Naive thymus-derived CD4-positive, alpha-beta T cell (primary cell): Measurements from ENCODE around the gene PKP1. TPM values are rescaled to one million over a fixed set of nuclear protein-coding genes. Genes with fewer than 3 reads are reported as not detected.

Source experiments
- ATAC-seq: fragments of 150-1000 bp; cut with Tn5 transposase; 2 replicates; pipeline ENCODE4 v1.10.0; 2021; ENCODE audit warnings: mild to moderate bottlenecking, moderate library complexity
- CTCF ChIA-PET: fragments of 350-600 bp; sonication (Branson Sonifier 250); formaldehyde crosslinking; loops from one replicate; lab custom pipeline; 2021; ENCODE audit warnings: antibody characterized with exemption; lab: Charles Lee
- POLR2A ChIA-PET: fragments of 350-600 bp; sonication (Branson Sonifier 250); formaldehyde crosslinking; loops from one replicate; lab custom pipeline; 2021; ENCODE audit warnings: antibody characterized with exemption, inconsistent platforms; lab: Charles Lee
- DNase-seq, 9 donors: peaks; one replicate each; pipeline versions ENCODE4 v3.0.0 to v3.0.0-alpha.2; 2020 to 2022; ENCODE audit warnings: mixed read lengths in 1 of 9
- H3K27ac ChIP-seq: one replicate; pipeline ENCODE4 v1.7.0; 2013; ENCODE audit warnings: mild to moderate bottlenecking, low read depth, low read length, moderate library complexity
- H3K27me3 ChIP-seq, 2 donors: one replicate each; pipeline ENCODE4 v1.7.0; 2013; ENCODE audit warnings: low read length in 2 of 2, mild to moderate bottlenecking in 2 of 2, moderate library complexity in 2 of 2; ENCODE audit not compliant: control insufficient read depth in 2 of 2, insufficient read depth in 2 of 2
- H3K36me3 ChIP-seq, 3 experiments: 1 replicate in 2 of 3; 2 replicates in 1 of 3; pipeline ENCODE4 v1.7.0; 2013; ENCODE audit warnings: low read length in 3 of 3, mild to moderate bottlenecking in 3 of 3, moderate library complexity in 1 of 3; ENCODE audit not compliant: insufficient read depth in 3 of 3, control insufficient read depth in 2 of 3
- H3K4me1 ChIP-seq, 2 donors: one replicate each; pipeline ENCODE4 v1.7.0; 2013; ENCODE audit warnings: low read length in 2 of 2, mild to moderate bottlenecking in 2 of 2, moderate library complexity in 1 of 2; ENCODE audit not compliant: control insufficient read depth in 2 of 2, insufficient read depth in 2 of 2
- H3K4me3 ChIP-seq: 2 replicates; pipeline ENCODE4 v1.7.0; 2013; ENCODE audit warnings: mild to moderate bottlenecking, low read length
- H3K9me3 ChIP-seq, 3 experiments: 1 replicate in 2 of 3; 2 replicates in 1 of 3; pipeline ENCODE4 v1.7.0; 2013; ENCODE audit warnings: low read length in 3 of 3; ENCODE audit not compliant: control insufficient read depth in 2 of 3
- H3K27ac Mint-ChIP-seq, 9 donors: one replicate each; pipeline ENCODE4 v1.8.0; 2020 to 2022; ENCODE audit warnings: mixed read lengths in 9 of 9, mild to moderate bottlenecking in 8 of 9, moderate library complexity in 5 of 9, inconsistent platforms in 2 of 9
- H3K27me3 Mint-ChIP-seq, 5 donors: one replicate each; pipeline ENCODE4 v1.8.0; 2021 to 2022; ENCODE audit warnings: mixed read lengths in 5 of 5, mild to moderate bottlenecking in 1 of 5
- H3K36me3 Mint-ChIP-seq, 5 donors: one replicate each; pipeline ENCODE4 v1.8.0; 2020 to 2022; ENCODE audit warnings: mixed read lengths in 5 of 5, mild to moderate bottlenecking in 3 of 5, inconsistent platforms in 1 of 5
- H3K4me1 Mint-ChIP-seq, 7 donors: one replicate each; pipeline ENCODE4 v1.8.0; 2020 to 2022; ENCODE audit warnings: mixed read lengths in 7 of 7, mild to moderate bottlenecking in 3 of 7, inconsistent platforms in 1 of 7
- H3K4me3 Mint-ChIP-seq, 10 donors: one replicate each; pipeline ENCODE4 v1.8.0; 2020 to 2022; ENCODE audit warnings: mild to moderate bottlenecking in 10 of 10, mixed read lengths in 10 of 10, moderate library complexity in 6 of 10, inconsistent platforms in 2 of 10
- H3K9me3 Mint-ChIP-seq, 11 donors: one replicate each; pipeline ENCODE4 v1.8.0; 2020 to 2022; ENCODE audit warnings: mixed read lengths in 11 of 11, mild to moderate bottlenecking in 4 of 11, inconsistent platforms in 1 of 11, moderate library complexity in 1 of 11
- intact Hi-C, 2 donors: fragments of 100-400 bp; cut with micrococcal nuclease; formaldehyde crosslinking; loops; one replicate each; pipeline ENCODE4 v1.15.1; 2023
- polyA plus RNA-seq, 2 donors: library from polyadenylated mRNA; unstranded; fragments of 300-500 nt; fragmentation: Illumina TruSeq; gene quantifications; one replicate each; pipeline ENCODE4 v1.2.3, GENCODE V29; 2021
- total RNA-seq, 6 experiments: library from RNA in 5 of 6; stranded (reverse) in 5 of 6; gene quantifications; 1 replicate in 5 of 6; 2 replicates in 1 of 6; pipeline ENCODE4 v1.2.3 and lab custom pipeline; 2021 to 2026

Gene PKP1
- total and polyA plus RNA-seq, 7 experiments from 2014 or later = not detected

DNA sequence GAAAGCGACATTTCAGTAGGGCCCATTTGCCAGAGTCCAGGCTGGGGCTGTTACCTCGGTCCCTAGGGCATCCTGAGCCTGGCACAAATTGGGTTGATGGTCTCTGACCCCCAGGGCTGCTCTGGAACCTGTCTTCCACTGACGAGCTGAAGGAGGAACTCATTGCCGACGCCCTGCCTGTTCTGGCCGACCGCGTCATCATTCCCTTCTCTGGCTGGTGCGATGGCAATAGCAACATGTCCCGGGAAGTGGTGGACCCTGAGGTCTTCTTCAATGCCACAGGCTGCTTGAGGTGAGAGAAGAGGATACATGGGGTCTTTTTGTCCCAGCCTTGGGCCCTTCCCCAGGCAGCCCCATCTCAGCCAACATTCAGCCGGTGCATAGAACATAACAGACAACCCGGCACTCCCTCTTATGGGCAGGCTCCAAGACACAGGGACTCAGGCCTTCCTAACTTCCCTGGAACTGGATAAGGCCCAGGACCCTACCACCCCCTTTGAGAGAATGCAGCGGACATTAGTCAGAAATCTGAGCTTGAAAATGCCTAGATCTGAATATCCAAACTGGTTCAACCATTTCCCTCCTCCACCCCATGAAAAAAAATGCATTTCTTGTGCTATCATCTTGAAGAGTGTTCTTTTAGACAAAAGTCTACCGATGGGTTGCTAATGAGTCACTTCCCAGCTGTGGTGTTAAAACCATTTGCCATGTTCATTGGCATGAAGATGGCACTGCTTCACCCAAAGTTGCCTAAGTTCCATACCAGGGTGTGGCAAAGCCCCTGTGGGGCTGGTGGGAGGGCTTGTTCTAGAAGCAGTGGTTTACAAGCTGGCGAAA is 35.4 kb downstream of the PKP1 start:
- Mint-ChIP-seq H3K27ac (peak overlapping the region in 1 of 9 donors; percentile 59), H3K36me3 (no peaks in the 10 kb centered on the region), H3K27me3 (peaks cover 0 to 16% (median 3%) of the 10 kb centered on the region in 5 donors), H3K4me3 (no peak overlapping the region), H3K9me3 (peaks cover 0 to 1% (median 0%) of the 10 kb centered on the region in 11 donors), H3K4me1 (no peaks in the 10 kb centered on the region)
- intact Hi-C loops = no loop called here
- H3K4me1 ChIP-seq = no peaks in the 10 kb centered on the region
- ChIA-PET POLR2A (no interaction called here), CTCF (no interaction called here)
- ATAC-seq (no peak), DNase-seq (no peak)
- H3K9me3 ChIP-seq = no peaks in the 10 kb centered on the region
- no peaks in the 10 kb centered on the region for H3K27me3 ChIP-seq
- no peaks in the 10 kb centered on the region for H3K36me3 ChIP-seq
- H3K27ac ChIP-seq = no peak overlapping the region
- H3K4me3 ChIP-seq = no peak overlapping the region

GRCh38 chr1:201319631-201320030 is 36.3 kb downstream of the PKP1 start:
- H3K9me3 ChIP-seq = no peaks in the 10 kb centered on the region
- ATAC-seq = no peak
- no peak overlapping the region for H3K4me3 ChIP-seq
- no peaks in the 10 kb centered on the region for H3K27me3 ChIP-seq
- peaks cover 0 to 14% (median 3%) of the 10 kb centered on the region in 5 donors for H3K27me3 Mint-ChIP-seq
- no peaks in the 10 kb centered on the region for H3K36me3 Mint-ChIP-seq
- H3K27ac ChIP-seq = no peak overlapping the region
- H3K4me3 Mint-ChIP-seq = no peak overlapping the region
- H3K9me3 Mint-ChIP-seq = peaks cover 0 to 1% (median 0%) of the 10 kb centered on the region in 11 donors
- intact Hi-C loops = no loop called here
- CTCF ChIA-PET = no interaction called here
- H3K4me1 Mint-ChIP-seq = no peaks in the 10 kb centered on the region
- no peak overlapping the region for H3K27ac Mint-ChIP-seq
- H3K4me1 ChIP-seq = no peaks in the 10 kb centered on the region
- no peak for DNase-seq
- POLR2A ChIA-PET = no interaction called here
- H3K36me3 ChIP-seq = no peaks in the 10 kb centered on the region

DNA sequence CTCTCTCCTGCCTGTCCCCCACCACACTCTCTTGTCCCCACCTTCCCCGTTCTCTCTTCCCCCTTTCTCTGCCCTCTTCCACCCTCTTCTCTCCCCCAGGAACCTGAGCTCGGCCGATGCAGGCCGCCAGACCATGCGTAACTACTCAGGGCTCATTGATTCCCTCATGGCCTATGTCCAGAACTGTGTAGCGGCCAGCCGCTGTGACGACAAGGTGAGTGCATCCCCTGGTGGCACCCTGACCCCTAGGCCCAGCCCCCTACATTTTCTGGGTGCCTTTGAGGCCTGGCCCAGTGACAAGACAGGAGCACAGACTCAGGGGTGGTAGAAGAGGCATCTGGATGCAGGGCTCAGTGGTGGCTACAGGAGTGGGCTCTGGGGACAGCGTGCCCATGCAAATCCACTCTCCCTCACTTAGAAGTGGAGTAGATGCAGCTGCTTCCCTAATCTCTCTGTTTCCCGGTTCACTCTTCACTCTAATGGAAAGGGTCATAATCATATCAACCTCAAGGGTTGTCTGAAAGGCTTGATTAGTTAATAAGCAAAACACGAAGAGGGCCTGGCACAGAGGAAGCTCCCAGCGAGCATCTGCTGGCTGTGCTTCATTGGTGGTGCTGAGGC is 37.0 kb downstream of the PKP1 start:
- DNase-seq = no peak
- Mint-ChIP-seq H3K9me3 (peaks cover 0 to 1% (median 0%) of the 10 kb centered on the region in 11 donors), H3K4me1 (no peaks in the 10 kb centered on the region), H3K27me3 (peaks cover 0 to 9% (median 0%) of the 10 kb centered on the region in 5 donors), H3K27ac (no peak overlapping the region), H3K4me3 (no peak overlapping the region), H3K36me3 (no peaks in the 10 kb centered on the region)
- Histone ChIP-seq H3K36me3 (no peaks in the 10 kb centered on the region), H3K4me1 (no peaks in the 10 kb centered on the region), H3K27ac (no peak overlapping the region), H3K4me3 (no peak overlapping the region), H3K27me3 (no peaks in the 10 kb centered on the region), H3K9me3 (no peaks in the 10 kb centered on the region)
- no peak for ATAC-seq
- intact Hi-C loops = no loop called here
- ChIA-PET CTCF (no interaction called here), POLR2A (no interaction called here)

DNA sequence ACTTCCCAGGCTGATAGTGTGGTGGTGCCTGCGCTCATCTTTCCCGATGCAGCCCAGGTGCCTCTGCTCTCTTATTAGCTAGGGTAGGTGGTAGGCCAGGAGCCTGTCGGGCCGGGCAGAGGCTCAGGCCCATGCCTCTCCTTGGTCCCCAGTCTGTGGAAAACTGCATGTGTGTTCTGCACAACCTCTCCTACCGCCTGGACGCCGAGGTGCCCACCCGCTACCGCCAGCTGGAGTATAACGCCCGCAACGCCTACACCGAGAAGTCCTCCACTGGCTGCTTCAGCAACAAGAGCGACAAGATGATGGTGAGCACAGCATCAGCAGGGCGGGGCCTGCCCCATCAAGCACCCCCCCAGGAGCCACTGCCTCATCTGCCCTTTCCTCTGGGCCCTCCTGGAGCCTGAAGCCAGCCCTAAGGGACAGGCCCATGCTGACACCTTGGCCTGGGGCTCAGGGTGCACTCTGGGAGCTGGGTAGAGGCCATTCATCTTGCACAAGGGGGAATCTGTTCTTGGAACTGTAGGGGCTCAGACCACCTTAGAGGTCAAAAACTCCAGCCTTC is 38.6 kb downstream of the PKP1 start:
- Mint-ChIP-seq H3K4me3 (no peak overlapping the region), H3K27me3 (no peaks in the 10 kb centered on the region), H3K27ac (no peak overlapping the region), H3K4me1 (no peaks in the 10 kb centered on the region), H3K9me3 (no peaks in the 10 kb centered on the region), H3K36me3 (no peaks in the 10 kb centered on the region)
- CTCF ChIA-PET = no interaction called here
- H3K27me3 ChIP-seq = no peaks in the 10 kb centered on the region
- H3K27ac ChIP-seq = no peak overlapping the region
- H3K9me3 ChIP-seq = no peaks in the 10 kb centered on the region
- intact Hi-C loops = no loop called here
- H3K36me3 ChIP-seq = no peaks in the 10 kb centered on the region
- H3K4me1 ChIP-seq = no peaks in the 10 kb centered on the region
- no peak for ATAC-seq
- DNase-seq = no peak
- POLR2A ChIA-PET = no interaction called here
- no peak overlapping the region for H3K4me3 ChIP-seq

GRCh38 chr1:201322653-201323510 is 39.6 kb downstream of the PKP1 start:
- H3K9me3 ChIP-seq = no peaks in the 10 kb centered on the region
- no peaks in the 10 kb centered on the region for H3K36me3 Mint-ChIP-seq
- H3K9me3 Mint-ChIP-seq = no peaks in the 10 kb centered on the region
- no peaks in the 10 kb centered on the region for H3K27me3 ChIP-seq
- H3K4me3 ChIP-seq = no peak overlapping the region
- ChIA-PET POLR2A (no interaction called here), CTCF (no interaction called here)
- H3K27ac ChIP-seq = no peak overlapping the region
- intact Hi-C loops = no loop called here
- H3K4me1 Mint-ChIP-seq = peaks cover 0 to 2% (median 0%) of the 10 kb centered on the region in 7 donors
- no peak overlapping the region for H3K4me3 Mint-ChIP-seq
- no peaks in the 10 kb centered on the region for H3K4me1 ChIP-seq
- no peaks in the 10 kb centered on the region for H3K27me3 Mint-ChIP-seq
- ATAC-seq (no peak), DNase-seq (no peak)
- H3K27ac Mint-ChIP-seq = no peak overlapping the region
- no peaks in the 10 kb centered on the region for H3K36me3 ChIP-seq

DNA sequence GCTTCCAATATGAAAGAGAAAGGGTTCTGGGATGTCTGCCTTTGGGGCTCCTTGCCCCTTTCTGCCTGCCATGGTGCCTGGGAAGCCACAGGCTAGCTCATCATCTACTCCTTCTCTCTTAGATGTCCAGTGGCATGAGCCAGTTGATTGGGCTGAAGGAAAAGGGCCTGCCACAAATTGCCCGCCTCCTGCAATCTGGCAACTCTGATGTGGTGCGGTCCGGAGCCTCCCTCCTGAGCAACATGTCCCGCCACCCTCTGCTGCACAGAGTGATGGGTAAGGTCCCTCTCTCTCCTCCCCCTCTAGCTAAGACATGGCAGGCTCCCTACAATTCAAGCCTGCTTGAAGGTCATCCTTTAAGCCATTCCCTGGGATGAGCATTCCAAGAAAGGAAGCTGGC is 41.0 kb downstream of the PKP1 start:
- ChIA-PET POLR2A (no interaction called here), CTCF (no interaction called here)
- Mint-ChIP-seq H3K36me3 (no peaks in the 10 kb centered on the region), H3K27me3 (no peaks in the 10 kb centered on the region), H3K4me3 (no peak overlapping the region), H3K27ac (no peak overlapping the region), H3K4me1 (peaks cover 0 to 2% (median 0%) of the 10 kb centered on the region in 7 donors), H3K9me3 (no peaks in the 10 kb centered on the region)
- H3K36me3 ChIP-seq = no peaks in the 10 kb centered on the region
- H3K4me1 ChIP-seq = no peaks in the 10 kb centered on the region
- H3K9me3 ChIP-seq = no peaks in the 10 kb centered on the region
- no peak overlapping the region for H3K4me3 ChIP-seq
- DNase-seq (no peak), ATAC-seq (no peak)
- H3K27ac ChIP-seq = no peak overlapping the region
- intact Hi-C loops = no loop called here
- no peaks in the 10 kb centered on the region for H3K27me3 ChIP-seq
